CD4-positive, alpha-beta T cell (primary cell): ENCODE results near the gene CISTR. TPM values are rescaled to one million over a fixed set of nuclear protein-coding genes. Genes with fewer than 3 reads are reported as not detected.
A peak's percentile ranks its signal among the peaks of the same experiment; 100 is the strongest.

Experiments used
- ATAC-seq: fragments of 200-7000 bp; cut with Tn5 transposase; one replicate; pipeline ENCODE4 v1.10.0; 2022; ENCODE audit warnings: mild to moderate bottlenecking; ENCODE audit not compliant: poor library complexity
- CTCF ChIA-PET: fragments of 350-600 bp; sonication (Branson Sonifier 250); formaldehyde crosslinking; loops from one replicate; lab custom pipeline; 2021; ENCODE audit warnings: antibody characterized with exemption, inconsistent platforms; lab: Charles Lee
- POLR2A ChIA-PET: fragments of 350-600 bp; sonication (Branson Sonifier 250); formaldehyde crosslinking; loops from one replicate; lab custom pipeline; 2021; ENCODE audit warnings: antibody characterized with exemption, inconsistent platforms; lab: Charles Lee
- DNase-seq, 14 experiments: peaks; one replicate each; pipeline ENCODE4 v3.0.0-alpha.2; 2013 to 2020; ENCODE audit warnings: mixed read lengths in 2 of 14
- H3K27ac ChIP-seq, 2 donors: one replicate each; pipeline versions ENCODE4 v1.5.1 to v1.7.0; 2013; ENCODE audit warnings: low read length in 2 of 2, low read depth in 1 of 2, mild to moderate bottlenecking in 1 of 2
- H3K27me3 ChIP-seq, 2 experiments: 1 replicate in 1 of 2; 2 replicates in 1 of 2; pipeline versions ENCODE4 v1.6.1 to v1.7.0; 2013; ENCODE audit warnings: low read length in 2 of 2, control low read depth in 1 of 2, mild to moderate bottlenecking in 1 of 2, moderate library complexity in 1 of 2; ENCODE audit not compliant: insufficient read depth in 2 of 2, control insufficient read depth in 1 of 2
- H3K36me3 ChIP-seq: one replicate; pipeline ENCODE4 v1.6.1; 2013; ENCODE audit warnings: low read length, control low read depth; ENCODE audit not compliant: insufficient read depth
- H3K4me1 ChIP-seq: one replicate; pipeline ENCODE4 v1.6.1; 2013; ENCODE audit warnings: low read length, control low read depth; ENCODE audit not compliant: insufficient read depth
- H3K4me3 ChIP-seq: one replicate; pipeline ENCODE4 v1.5.1; 2013; ENCODE audit warnings: mild to moderate bottlenecking, low read length, moderate library complexity
- H3K9me3 ChIP-seq, 2 experiments: 1 replicate in 1 of 2; 2 replicates in 1 of 2; pipeline versions ENCODE4 v1.6.1 to v1.7.0; 2013; ENCODE audit warnings: low read length in 2 of 2, mild to moderate bottlenecking in 2 of 2, control low read depth in 1 of 2, moderate library complexity in 1 of 2; ENCODE audit not compliant: control insufficient read depth in 1 of 2, insufficient read depth in 1 of 2
- H3K27ac Mint-ChIP-seq: one replicate; pipeline ENCODE4 v1.8.0; 2020; ENCODE audit warnings: mixed read lengths
- H3K27me3 Mint-ChIP-seq: one replicate; pipeline ENCODE4 v1.8.0; 2021; ENCODE audit warnings: mixed read lengths
- H3K36me3 Mint-ChIP-seq: one replicate; pipeline ENCODE4 v1.8.0; 2021; ENCODE audit warnings: low read depth, mixed read lengths
- H3K4me1 Mint-ChIP-seq: one replicate; pipeline ENCODE4 v1.8.0; 2021; ENCODE audit warnings: low read depth, mixed read lengths
- H3K4me3 Mint-ChIP-seq: one replicate; pipeline ENCODE4 v1.8.0; 2020; ENCODE audit warnings: mild to moderate bottlenecking, mixed read lengths
- H3K9me3 Mint-ChIP-seq: one replicate; pipeline ENCODE4 v1.8.0; 2020; ENCODE audit warnings: mixed read lengths
- intact Hi-C, 2 experiments: fragments of 100-400 bp; cut with DNase I in 1 of 2; cut with micrococcal nuclease in 1 of 2; formaldehyde crosslinking; loops; one replicate each; pipeline versions ENCODE4 v1.15.1 to v1.9.0; 2023 to 2025; cut with DNase I, micrococcal nuclease
- total RNA-seq, 174 experiments: library from RNA in 2 of 174; stranded (reverse) in 2 of 174; gene quantifications; one replicate each; pipeline ENCODE4 v1.2.3 and lab custom pipeline; 2021 to 2026
- TF ChIP-seq, protein P1 (sequence below): fragments of 200-600 bp; IDR thresholded peaks from one replicate; pipeline ENCODE4 v1.8.0; 2022; ENCODE audit warnings: antibody characterized with exemption, mild to moderate bottlenecking

The CISTR gene
- total RNA-seq, 2 experiments from 2014 or later, result not detected

DNA sequence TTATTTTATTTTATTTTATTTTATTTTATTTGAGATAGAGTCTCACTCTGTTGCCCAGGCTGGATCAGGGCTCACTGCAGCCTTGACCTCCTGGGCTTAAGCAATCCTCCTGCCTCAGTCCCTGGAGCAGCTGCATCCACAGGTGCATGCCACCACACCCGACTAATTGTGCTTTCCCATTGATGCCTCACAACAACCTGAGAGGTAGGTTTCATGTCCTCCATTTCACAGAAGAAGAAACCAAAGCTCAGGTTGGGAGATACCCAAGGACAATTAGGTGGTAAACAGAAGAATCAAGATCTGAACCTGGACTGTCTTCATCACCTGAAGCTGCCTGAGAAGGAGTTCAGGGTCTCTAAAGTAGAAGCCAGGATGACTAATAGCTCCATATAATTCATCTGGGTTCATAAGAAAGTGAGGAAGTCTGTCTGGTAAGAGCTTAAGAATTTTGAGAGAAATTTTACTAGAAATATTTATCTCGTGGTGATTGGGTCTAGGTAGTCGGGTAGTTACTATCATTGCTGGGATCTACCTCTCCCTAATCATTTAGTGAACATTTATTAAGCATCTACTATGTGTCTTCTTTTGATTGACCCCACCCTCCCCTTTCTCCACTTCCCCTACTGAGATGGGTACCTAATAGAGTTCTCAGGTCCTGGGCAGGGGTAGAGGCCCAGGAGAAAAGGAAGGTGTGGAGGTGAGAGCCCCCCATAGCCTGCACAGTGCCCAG, 52.7 kb downstream of the CISTR start:
- ChIA-PET POLR2A (interaction anchor here (0.6 to 1.5 kb wide), 2 partner anchors 47 to 121 kb away, joined by 3 to 5 read pairs; no protein-coding TSS in a partner anchor), CTCF (interaction anchor here (1.1 to 3.0 kb wide), 2 partner anchors 44 to 47 kb away, joined by 7 to 33 read pairs; no protein-coding TSS in a partner anchor)
- Histone ChIP-seq H3K4me3 (no peak overlapping the region), H3K27ac (no peak overlapping the region), H3K9me3 (peaks cover 0 to 8% of the 10 kb centered on the region in 2 experiments), H3K27me3 (peaks cover 74 to 82% of the 10 kb centered on the region in 2 experiments), H3K36me3 (no peaks in the 10 kb centered on the region), H3K4me1 (peaks cover 28% of the 10 kb centered on the region)
- Mint-ChIP-seq H3K36me3 (no peaks in the 10 kb centered on the region), H3K4me1 (peaks cover 32% of the 10 kb centered on the region), H3K9me3 (no peaks in the 10 kb centered on the region), H3K4me3 (no peak overlapping the region), H3K27me3 (peaks cover 98% of the 10 kb centered on the region), H3K27ac (no peak overlapping the region)
- DNase-seq (no peak), ATAC-seq (no peak)
- TF ChIP-seq, protein P1, sequence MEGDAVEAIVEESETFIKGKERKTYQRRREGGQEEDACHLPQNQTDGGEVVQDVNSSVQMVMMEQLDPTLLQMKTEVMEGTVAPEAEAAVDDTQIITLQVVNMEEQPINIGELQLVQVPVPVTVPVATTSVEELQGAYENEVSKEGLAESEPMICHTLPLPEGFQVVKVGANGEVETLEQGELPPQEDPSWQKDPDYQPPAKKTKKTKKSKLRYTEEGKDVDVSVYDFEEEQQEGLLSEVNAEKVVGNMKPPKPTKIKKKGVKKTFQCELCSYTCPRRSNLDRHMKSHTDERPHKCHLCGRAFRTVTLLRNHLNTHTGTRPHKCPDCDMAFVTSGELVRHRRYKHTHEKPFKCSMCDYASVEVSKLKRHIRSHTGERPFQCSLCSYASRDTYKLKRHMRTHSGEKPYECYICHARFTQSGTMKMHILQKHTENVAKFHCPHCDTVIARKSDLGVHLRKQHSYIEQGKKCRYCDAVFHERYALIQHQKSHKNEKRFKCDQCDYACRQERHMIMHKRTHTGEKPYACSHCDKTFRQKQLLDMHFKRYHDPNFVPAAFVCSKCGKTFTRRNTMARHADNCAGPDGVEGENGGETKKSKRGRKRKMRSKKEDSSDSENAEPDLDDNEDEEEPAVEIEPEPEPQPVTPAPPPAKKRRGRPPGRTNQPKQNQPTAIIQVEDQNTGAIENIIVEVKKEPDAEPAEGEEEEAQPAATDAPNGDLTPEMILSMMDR, result no peak
- intact Hi-C loops, result no loop called here

DNA sequence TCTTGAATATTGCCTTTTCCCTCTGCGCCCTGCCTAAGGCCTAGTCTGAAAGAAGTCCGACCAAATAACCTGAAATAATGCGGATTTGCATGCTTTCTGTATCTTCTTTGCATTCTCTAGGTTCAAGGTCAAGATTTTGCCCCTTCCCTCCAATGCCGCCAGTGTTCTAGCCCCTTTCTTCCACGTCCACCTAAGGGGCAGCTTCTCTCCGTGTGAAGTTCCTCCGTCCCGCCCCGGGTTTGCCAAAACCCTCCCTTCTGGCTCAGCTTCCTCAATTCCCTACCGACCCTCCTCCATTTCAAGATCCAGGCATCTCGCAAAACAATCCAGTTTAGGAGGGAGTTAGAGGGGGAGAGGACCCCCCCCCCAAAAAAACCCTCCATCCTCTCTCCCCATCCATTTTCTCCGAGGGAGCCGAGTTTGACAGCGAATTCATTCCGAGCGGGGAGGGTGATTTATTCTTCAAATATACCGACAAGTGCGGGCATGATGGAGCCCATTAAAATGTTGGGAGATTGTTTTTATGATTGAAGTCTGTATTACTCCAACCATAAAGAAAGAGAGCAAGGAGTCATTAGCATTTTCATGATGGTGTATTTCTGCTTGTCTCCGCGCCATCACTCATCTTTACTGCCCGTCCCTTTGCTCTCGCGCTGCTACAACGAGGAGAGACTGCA, 55.0 kb downstream of the CISTR start:
- H3K36me3 ChIP-seq, result no peaks in the 10 kb centered on the region
- no peak overlapping the region for H3K27ac ChIP-seq
- peaks cover 28% of the 10 kb centered on the region for H3K4me1 ChIP-seq
- Mint-ChIP-seq H3K9me3 (no peaks in the 10 kb centered on the region), H3K27me3 (peaks cover 95% of the 10 kb centered on the region), H3K27ac (no peak overlapping the region), H3K36me3 (no peaks in the 10 kb centered on the region), H3K4me3 (peak overlapping the region; percentile 39), H3K4me1 (peaks cover 32% of the 10 kb centered on the region)
- H3K27me3 ChIP-seq, result peaks cover 78 to 89% of the 10 kb centered on the region in 2 experiments
- no peak overlapping the region for H3K4me3 ChIP-seq
- CTCF ChIA-PET, result interaction anchor here (0.7 kb wide), 1 partner anchor 130 kb away, joined by 3 read pairs; no protein-coding TSS in a partner anchor
- TF ChIP-seq, protein P1, result no peak
- H3K9me3 ChIP-seq, result peaks cover 0 to 8% of the 10 kb centered on the region in 2 experiments
- ATAC-seq, result no peak
- POLR2A ChIA-PET, result interaction anchor here (0.9 kb wide), 1 partner anchor 30 kb away, joined by 4 read pairs; the partner anchor contains the start of gene CALCOCO1
- intact Hi-C loops, result no loop called here
- DNase-seq, result no peak

Other genes with a start within 250 kb of the CISTR start
- not detected for gene NPFF, start 244.5 kb downstream of the CISTR start, total RNA-seq
- gene ATF7, start 125.6 kb downstream of the CISTR start, total RNA-seq, result 10 to 100 TPM; 13.3 to 14.3 TPM
- 100 to 1,000 TPM; 235 to 245 TPM for gene ATP5MC2, start 75.9 kb downstream of the CISTR start, total RNA-seq
- 10 to 100 TPM; 66.8 to 69.3 TPM for gene CALCOCO1, start 24.5 kb downstream of the CISTR start, total RNA-seq
- not detected for gene HOXC13, start 186.9 kb upstream of the CISTR start, total RNA-seq
- not detected for gene HOXC12, start 202.9 kb upstream of the CISTR start, total RNA-seq
- not detected for gene HOXC11, start 221.1 kb upstream of the CISTR start, total RNA-seq
- not detected for gene HOTAIR, start 223.0 kb upstream of the CISTR start, total RNA-seq
- gene HOXC10, start 233.2 kb upstream of the CISTR start, total RNA-seq, result not detected
- gene HOXC9, start 248.2 kb upstream of the CISTR start, total RNA-seq, result not detected